Astrocyte (in vitro differentiated cells and primary cell): ENCODE measurements around the gene SCUBE3.

ENCODE experiments used
- CTCF ChIP-seq: IDR thresholded peaks from 2 replicates; pipeline ENCODE4 v1.5.1; 2011; ENCODE audit warnings: low read depth, mild to moderate bottlenecking, inconsistent platforms, low read length, moderate library complexity; ENCODE audit not compliant: insufficient read depth
- EZH2 ChIP-seq: IDR thresholded peaks from 2 replicates; pipeline ENCODE4 v1.6.1; 2012; ENCODE audit warnings: mild to moderate bottlenecking, low read length, inconsistent platforms; ENCODE audit not compliant: insufficient read depth

GRCh38 chr6:35166520-35166919 lies 47.2 kb upstream of the SCUBE3 start:
- TF ChIP-seq CTCF (no peak), EZH2 (no peak)
